ENCODE data around the gene KEL.

Gene KEL

GRCh38 chr7:142960955-142961512, 1.1 kb downstream of the KEL start:
- Histone ChIP-seq H3K9ac (ENCODE audit: low read length) (no peak overlapping the region), H3K4me2 (ENCODE audit: low read depth, low read length, poor library complexity, severe bottlenecking) (no peak overlapping the region), H3K9me2 (replicated peaks; ENCODE audit: insufficient read depth, low read length) (no peaks in the 10 kb centered on the region), H4K20me1 (ENCODE audit: low read depth, low read length) (no peaks in the 10 kb centered on the region), H3K27me3 (ENCODE audit: low read length) (no peaks in the 10 kb centered on the region), H3K4me3 (ENCODE audit: insufficient read depth, low read length, poor library complexity, severe bottlenecking) (no peak overlapping the region), H3F3A (ENCODE audit: insufficient read depth) (no peaks in the 10 kb centered on the region), H3K36me3 (ENCODE audit: low read length) (no peaks in the 10 kb centered on the region), H3K27ac (ENCODE audit: low read depth, low read length) (no peak overlapping the region), H3K9me3 (ENCODE audit: insufficient read depth, low read length) (no peaks in the 10 kb centered on the region), H3K79me2 (ENCODE audit: insufficient read depth, low read length) (no peaks in the 10 kb centered on the region), H2AFZ (ENCODE audit: low read depth, low read length, severe bottlenecking) (no peak overlapping the region)
- peak; percentile 24 for TF ChIP-seq CTCF (IDR thresholded peaks at IDR 0.05; ENCODE audit: insufficient read depth, low read length, poor library complexity, severe bottlenecking)
- no peak for TF ChIP-seq EZH2phosphoT487 (conservative IDR thresholded peaks at IDR 0.05; ENCODE audit: low read length)

GRCh38 chr7:142959202-142959601, 3.0 kb downstream of the KEL start:
- no peaks in the 10 kb centered on the region for H3K9me2 ChIP-seq (replicated peaks; ENCODE audit: insufficient read depth, low read length)
- H3K9me3 ChIP-seq (ENCODE audit: insufficient read depth, low read length) = no peaks in the 10 kb centered on the region
- no peak overlapping the region for H3K27ac ChIP-seq (ENCODE audit: low read depth, low read length)
- H3K79me2 ChIP-seq (ENCODE audit: insufficient read depth, low read length) = no peaks in the 10 kb centered on the region
- H3K9ac ChIP-seq (ENCODE audit: low read length) = no peak overlapping the region
- no peaks in the 10 kb centered on the region for H3K36me3 ChIP-seq (ENCODE audit: low read length)
- no peaks in the 10 kb centered on the region for H4K20me1 ChIP-seq (ENCODE audit: low read depth, low read length)
- TF ChIP-seq EZH2phosphoT487 (conservative IDR thresholded peaks at IDR 0.05; ENCODE audit: low read length) (no peak), CTCF (IDR thresholded peaks at IDR 0.05; ENCODE audit: insufficient read depth, low read length, poor library complexity, severe bottlenecking) (no peak)
- H3F3A ChIP-seq (ENCODE audit: insufficient read depth) = no peaks in the 10 kb centered on the region
- no peak overlapping the region for H2AFZ ChIP-seq (ENCODE audit: low read depth, low read length, severe bottlenecking)
- no peak overlapping the region for H3K4me3 ChIP-seq (ENCODE audit: insufficient read depth, low read length, poor library complexity, severe bottlenecking)
- H3K27me3 ChIP-seq (ENCODE audit: low read length) = no peaks in the 10 kb centered on the region
- H3K4me2 ChIP-seq (ENCODE audit: low read depth, low read length, poor library complexity, severe bottlenecking) = no peak overlapping the region

- no peak overlapping the region for H3K4me2 ChIP-seq (ENCODE audit: low read depth, low read length, poor library complexity, severe bottlenecking)
- no peaks in the 10 kb centered on the region for H4K20me1 ChIP-seq (ENCODE audit: low read depth, low read length)
- no peaks in the 10 kb centered on the region for H3K9me3 ChIP-seq (ENCODE audit: insufficient read depth, low read length)
- H3K27me3 ChIP-seq (ENCODE audit: low read length) = no peaks in the 10 kb centered on the region
- H3K27ac ChIP-seq (ENCODE audit: low read depth, low read length) = no peak overlapping the region
- no peak overlapping the region for H3K4me3 ChIP-seq (ENCODE audit: insufficient read depth, low read length, poor library complexity, severe bottlenecking)
- H3K79me2 ChIP-seq (ENCODE audit: insufficient read depth, low read length) = no peaks in the 10 kb centered on the region
- H3K9me2 ChIP-seq (replicated peaks; ENCODE audit: insufficient read depth, low read length) = no peaks in the 10 kb centered on the region
- TF ChIP-seq EZH2phosphoT487 (conservative IDR thresholded peaks at IDR 0.05; ENCODE audit: low read length) (no peak), CTCF (IDR thresholded peaks at IDR 0.05; ENCODE audit: insufficient read depth, low read length, poor library complexity, severe bottlenecking) (no peak)
- H3F3A ChIP-seq (ENCODE audit: insufficient read depth) = no peaks in the 10 kb centered on the region
- H2AFZ ChIP-seq (ENCODE audit: low read depth, low read length, severe bottlenecking) = no peak overlapping the region
- H3K9ac ChIP-seq (ENCODE audit: low read length) = no peak overlapping the region
- H3K36me3 ChIP-seq (ENCODE audit: low read length) = no peaks in the 10 kb centered on the region
Observed at GRCh38 chr7:142957723-142958122, 4.4 kb downstream of the KEL start.
